ENCODE results near the gene NBDY.

Gene NBDY

GRCh38 chrX:56785442-56785841, 56.4 kb downstream of the NBDY start:
- DNase-seq (ENCODE audit: low spot score), result no peak

GRCh38 chrX:56786889-56787733, 58.1 kb downstream of the NBDY start:
- no peak for DNase-seq (ENCODE audit: low spot score)

- no peak for DNase-seq (ENCODE audit: low spot score)
These were observed 58.7 kb downstream of the NBDY start for GRCh38 chrX:56787734-56788152.

GRCh38 chrX:56788229-56788628, 59.2 kb downstream of the NBDY start:
- no peak for DNase-seq (ENCODE audit: low spot score)

GRCh38 chrX:56788717-56789122, 59.7 kb downstream of the NBDY start:
- no peak for DNase-seq (ENCODE audit: low spot score)

GRCh38 chrX:56789518-56790070, 60.6 kb downstream of the NBDY start:
- no peak for DNase-seq (ENCODE audit: low spot score)

- DNase-seq (ENCODE audit: low spot score), result no peak
These were observed 61.7 kb downstream of the NBDY start for GRCh38 chrX:56790778-56791177.

GRCh38 chrX:56791456-56791855, 62.4 kb downstream of the NBDY start:
- DNase-seq (ENCODE audit: low spot score), result no peak

GRCh38 chrX:56792270-56793111, 63.4 kb downstream of the NBDY start:
- no peak for DNase-seq (ENCODE audit: low spot score)

GRCh38 chrX:56793112-56793430, 64.0 kb downstream of the NBDY start:
- no peak for DNase-seq (ENCODE audit: low spot score)

- no peak for DNase-seq (ENCODE audit: low spot score)
These were observed 64.7 kb downstream of the NBDY start for GRCh38 chrX:56793521-56794320.

- no peak for DNase-seq (ENCODE audit: low spot score)
These were observed 65.6 kb downstream of the NBDY start for GRCh38 chrX:56794404-56795230.

GRCh38 chrX:56795309-56795868, 66.3 kb downstream of the NBDY start:
- DNase-seq (ENCODE audit: low spot score), result no peak

GRCh38 chrX:56796641-56797395, 67.8 kb downstream of the NBDY start:
- DNase-seq (ENCODE audit: low spot score), result no peak

GRCh38 chrX:56797574-56798338, 68.7 kb downstream of the NBDY start:
- DNase-seq (ENCODE audit: low spot score), result no peak

- no peak for DNase-seq (ENCODE audit: low spot score)
These were observed 69.3 kb downstream of the NBDY start for GRCh38 chrX:56798339-56798711.

GRCh38 chrX:56798866-56799758, 70.1 kb downstream of the NBDY start:
- DNase-seq (ENCODE audit: low spot score), result no peak

- DNase-seq (ENCODE audit: low spot score), result no peak
These were observed 71.3 kb downstream of the NBDY start for GRCh38 chrX:56800307-56800706.
